Kidney epithelial cell (primary cell): ENCODE data around the gene GSTM1. TPM values are rescaled to one million over a fixed set of nuclear protein-coding genes. Genes with fewer than 3 reads are reported as not detected.
"Not testable (repeated sequence)": the region's sequence is repeated elsewhere in the genome, so short reads cannot be mapped to it uniquely, and the experiment has no call there.

Source experiments
- DNase-seq: peaks from one replicate; pipeline ENCODE4 v3.0.0-alpha.2; 2010; ENCODE audit warnings: low read depth
- H3K27me3 ChIP-seq: 2 replicates; pipeline ENCODE4 v1.6.0; 2011; ENCODE audit warnings: low read length; ENCODE audit not compliant: control insufficient read depth, insufficient read depth
- H3K36me3 ChIP-seq: 2 replicates; pipeline ENCODE4 v1.5.1; 2011; ENCODE audit warnings: low read length; ENCODE audit not compliant: control insufficient read depth, insufficient read depth
- H3K4me3 ChIP-seq: 2 replicates; pipeline ENCODE4 v1.5.1; 2011; ENCODE audit warnings: low read depth, mild to moderate bottlenecking, control low read depth, low read length
- CTCF ChIP-seq: IDR thresholded peaks from 2 replicates; pipeline ENCODE4 v1.5.1; 2011; ENCODE audit warnings: mild to moderate bottlenecking, moderate library complexity, low read length, control low read depth, inconsistent platforms; ENCODE audit not compliant: insufficient read depth, poor library complexity, severe bottlenecking
- total RNA-seq: library from RNA; depleted of rRNA; stranded (reverse); fragments of >200 nt; gene quantifications from 2 replicates; pipeline ENCODE4 v1.2.3, GENCODE V29; 2015

GSTM1 gene
- total RNA-seq, 1 donor from 2014 or later, result 16.3 TPM

GRCh38 chr1:109677459-109677858 lies 10.2 kb upstream of the GSTM1 start:
- no peaks in the 10 kb centered on the region for H3K36me3 ChIP-seq
- TF ChIP-seq CTCF, result no peak
- no peak for DNase-seq
- H3K4me3 ChIP-seq, result no peak overlapping the region
- no peaks in the 10 kb centered on the region for H3K27me3 ChIP-seq

GRCh38 chr1:109678637-109679036 lies 9.0 kb upstream of the GSTM1 start:
- not testable (repeated sequence) for DNase-seq, H3K27me3 ChIP-seq, H3K36me3 ChIP-seq, H3K4me3 ChIP-seq

- H3K27me3 ChIP-seq, H3K4me3 ChIP-seq, H3K36me3 ChIP-seq, DNase-seq: not testable (repeated sequence)
These were observed 2.8 kb upstream of the GSTM1 start for GRCh38 chr1:109684777-109685176.

- not testable (repeated sequence) for H3K36me3 ChIP-seq, H3K4me3 ChIP-seq, H3K27me3 ChIP-seq, DNase-seq
These were observed 2.2 kb upstream of the GSTM1 start for GRCh38 chr1:109685399-109685798.

GRCh38 chr1:109685890-109686289 lies 1.7 kb upstream of the GSTM1 start:
- not testable (repeated sequence) for H3K4me3 ChIP-seq, H3K36me3 ChIP-seq, DNase-seq, H3K27me3 ChIP-seq

- DNase-seq, H3K27me3 ChIP-seq, H3K36me3 ChIP-seq, H3K4me3 ChIP-seq: not testable (repeated sequence)
These were observed 508 bp upstream of the GSTM1 start for GRCh38 chr1:109687109-109687508.

- no peaks in the 10 kb centered on the region for H3K36me3 ChIP-seq
- no peak for DNase-seq
- H3K4me3 ChIP-seq, result no peak overlapping the region
- no peak for TF ChIP-seq CTCF
- no peaks in the 10 kb centered on the region for H3K27me3 ChIP-seq
These were observed 2.3 kb downstream of the GSTM1 start for GRCh38 chr1:109689844-109690405.

GRCh38 chr1:109691759-109692158 lies 4.1 kb downstream of the GSTM1 start:
- Histone ChIP-seq H3K27me3 (no peaks in the 10 kb centered on the region), H3K36me3 (no peaks in the 10 kb centered on the region), H3K4me3 (no peak overlapping the region)
- TF ChIP-seq CTCF, result no peak
- DNase-seq, result no peak

GRCh38 chr1:109694400-109694799 lies 6.8 kb downstream of the GSTM1 start:
- not testable (repeated sequence) for H3K27me3 ChIP-seq, H3K36me3 ChIP-seq, DNase-seq, H3K4me3 ChIP-seq

GRCh38 chr1:109695138-109695537 lies 7.5 kb downstream of the GSTM1 start:
- H3K36me3 ChIP-seq, DNase-seq, H3K4me3 ChIP-seq, H3K27me3 ChIP-seq: not testable (repeated sequence)
